HL-60 (cell line): Measurements from ENCODE around the gene SAP30L.

ENCODE experiments used
- CTCF ChIP-seq: IDR thresholded peaks from one replicate; pipeline ENCODE4 v1.5.1; 2011; ENCODE audit warnings: low read length, control low read depth, inconsistent platforms; ENCODE audit not compliant: insufficient read depth
- SPI1 ChIP-seq: IDR thresholded peaks from 2 replicates; pipeline ENCODE4 v1.6.1; 2012; ENCODE audit warnings: low read depth, mild to moderate bottlenecking, borderline replicate concordance

DNA sequence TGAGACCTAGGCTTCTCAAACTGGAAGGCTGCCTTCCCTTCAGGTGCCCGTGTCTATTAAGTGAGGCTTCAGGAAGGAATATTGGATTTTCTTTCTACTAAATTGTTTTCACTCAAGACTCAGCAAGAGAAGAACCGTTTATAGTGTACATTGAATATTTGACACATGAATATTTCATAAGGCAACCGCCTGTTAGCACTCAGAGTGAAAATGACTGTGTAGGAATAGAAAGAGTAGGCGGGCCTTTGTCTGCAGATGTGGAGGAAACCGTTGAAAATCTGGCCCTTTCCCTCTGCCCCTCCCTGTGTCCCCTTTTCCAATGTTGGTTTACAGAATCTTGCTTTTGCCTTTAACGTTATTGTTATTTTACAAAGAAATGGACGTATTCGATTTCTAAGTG, 6.2 kb downstream of the SAP30L start:
- TF ChIP-seq CTCF, result no peak
- TF ChIP-seq SPI1, result no peak
